ENCODE measurements around the gene FGF8.
"Not testable (repeated sequence)": the region's sequence is repeated elsewhere in the genome, so short reads cannot be mapped to it uniquely, and the experiment has no call there.

The FGF8 gene

DNA sequence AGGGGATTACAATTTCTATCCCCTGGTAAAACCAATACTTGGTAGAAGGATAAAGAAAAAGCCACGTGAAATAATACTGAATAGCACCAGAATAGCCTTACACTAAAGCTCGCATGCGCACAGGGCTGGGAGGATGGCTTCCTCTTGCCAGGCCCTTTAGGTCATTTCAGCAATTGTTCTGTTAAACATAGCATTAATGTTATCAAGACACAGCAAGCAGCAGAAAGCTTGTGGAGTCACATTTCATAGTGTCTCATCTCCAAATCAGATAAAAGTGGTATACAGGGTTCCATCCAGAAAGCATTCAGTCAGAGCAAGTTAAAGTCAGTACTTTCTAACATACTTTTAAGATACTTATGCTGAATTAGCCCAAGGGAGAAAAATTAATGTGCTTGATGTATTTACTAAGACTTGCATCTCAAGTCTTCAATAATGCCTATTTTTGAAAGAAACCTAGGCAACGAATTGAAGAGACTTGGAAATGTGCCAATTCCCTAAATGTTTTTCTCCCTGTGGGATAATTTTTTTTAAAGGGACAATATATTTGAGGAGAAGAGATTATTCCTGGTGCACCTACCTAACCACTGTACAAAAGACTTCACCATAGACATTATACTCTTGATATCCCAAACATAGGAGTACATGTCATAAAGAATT, 21.6 kb upstream of the FGF8 start:
- Histone ChIP-seq H3K4me1 (no peaks in the 10 kb centered on the region; the same call in 1 of the 2 replicates), H3K36me3 (peaks cover 89% of the 10 kb centered on the region), H3K9me3 (no peaks in the 10 kb centered on the region), H3K4me3 (ENCODE audit: low read depth, low read length) (no peak overlapping the region), H3K27me3 (no peaks in the 10 kb centered on the region)
- TF ChIP-seq, protein P1, sequence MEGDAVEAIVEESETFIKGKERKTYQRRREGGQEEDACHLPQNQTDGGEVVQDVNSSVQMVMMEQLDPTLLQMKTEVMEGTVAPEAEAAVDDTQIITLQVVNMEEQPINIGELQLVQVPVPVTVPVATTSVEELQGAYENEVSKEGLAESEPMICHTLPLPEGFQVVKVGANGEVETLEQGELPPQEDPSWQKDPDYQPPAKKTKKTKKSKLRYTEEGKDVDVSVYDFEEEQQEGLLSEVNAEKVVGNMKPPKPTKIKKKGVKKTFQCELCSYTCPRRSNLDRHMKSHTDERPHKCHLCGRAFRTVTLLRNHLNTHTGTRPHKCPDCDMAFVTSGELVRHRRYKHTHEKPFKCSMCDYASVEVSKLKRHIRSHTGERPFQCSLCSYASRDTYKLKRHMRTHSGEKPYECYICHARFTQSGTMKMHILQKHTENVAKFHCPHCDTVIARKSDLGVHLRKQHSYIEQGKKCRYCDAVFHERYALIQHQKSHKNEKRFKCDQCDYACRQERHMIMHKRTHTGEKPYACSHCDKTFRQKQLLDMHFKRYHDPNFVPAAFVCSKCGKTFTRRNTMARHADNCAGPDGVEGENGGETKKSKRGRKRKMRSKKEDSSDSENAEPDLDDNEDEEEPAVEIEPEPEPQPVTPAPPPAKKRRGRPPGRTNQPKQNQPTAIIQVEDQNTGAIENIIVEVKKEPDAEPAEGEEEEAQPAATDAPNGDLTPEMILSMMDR (IDR thresholded peaks at IDR 0.05; ENCODE audit: low read depth, low read length): no peak
- DNase-seq: no peak

DNA sequence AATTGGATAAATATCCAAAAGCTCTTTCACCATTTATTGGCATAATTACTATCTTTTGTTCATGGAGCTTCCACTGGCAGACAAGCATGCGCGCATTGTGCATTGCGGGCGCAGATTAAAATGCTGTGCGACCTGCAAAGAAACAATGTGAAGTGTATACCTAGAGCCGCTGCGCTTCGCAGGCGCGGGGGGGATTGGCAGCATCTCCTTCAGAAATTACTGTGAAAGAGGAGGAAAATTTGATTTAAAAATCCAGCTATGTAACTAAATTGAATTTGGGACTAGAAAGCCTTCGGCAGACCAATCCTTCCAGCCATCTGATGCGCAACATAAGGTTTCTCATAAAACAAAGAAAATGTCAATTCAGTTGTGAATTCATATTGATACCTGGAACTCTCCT, 17.6 kb upstream of the FGF8 start:
- Histone ChIP-seq H3K36me3 (peaks cover 93% of the 10 kb centered on the region), H3K4me3 (ENCODE audit: low read depth, low read length) (no peak overlapping the region), H3K9me3 (no peaks in the 10 kb centered on the region), H3K27me3 (no peaks in the 10 kb centered on the region), H3K4me1 (no peaks in the 10 kb centered on the region; the same call in 1 of the 2 replicates)
- TF ChIP-seq, protein P1 (IDR thresholded peaks at IDR 0.05; ENCODE audit: low read depth, low read length): no peak
- no peak for DNase-seq

DNA sequence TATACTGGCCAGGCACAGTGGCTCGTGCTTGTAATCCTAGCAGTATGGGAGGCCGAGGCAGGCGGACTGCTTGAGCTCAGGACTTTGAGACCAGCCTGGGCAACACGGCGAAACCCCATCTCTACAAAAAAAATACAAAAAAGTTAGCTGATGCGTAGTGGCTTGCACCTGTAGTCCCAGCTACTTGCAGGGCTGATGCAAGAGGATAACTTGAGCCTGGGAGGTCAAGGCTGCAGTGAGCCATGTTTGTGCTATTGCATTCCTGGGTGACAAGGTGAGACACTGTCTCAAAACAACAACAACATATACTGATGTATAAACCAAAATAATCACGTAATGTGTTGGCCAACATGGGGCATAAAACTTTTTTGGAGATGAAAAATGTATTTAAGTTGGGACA, 13.8 kb upstream of the FGF8 start:
- TF ChIP-seq, protein P1 (IDR thresholded peaks at IDR 0.05; ENCODE audit: low read depth, low read length): no peak
- Histone ChIP-seq H3K36me3 (peaks cover 75% of the 10 kb centered on the region), H3K27me3 (no peaks in the 10 kb centered on the region), H3K4me3 (ENCODE audit: low read depth, low read length) (no peak overlapping the region), H3K4me1 (peaks cover 3% of the 10 kb centered on the region; the same call in 1 of the 2 replicates), H3K9me3 (no peaks in the 10 kb centered on the region)
- no peak for DNase-seq

DNA sequence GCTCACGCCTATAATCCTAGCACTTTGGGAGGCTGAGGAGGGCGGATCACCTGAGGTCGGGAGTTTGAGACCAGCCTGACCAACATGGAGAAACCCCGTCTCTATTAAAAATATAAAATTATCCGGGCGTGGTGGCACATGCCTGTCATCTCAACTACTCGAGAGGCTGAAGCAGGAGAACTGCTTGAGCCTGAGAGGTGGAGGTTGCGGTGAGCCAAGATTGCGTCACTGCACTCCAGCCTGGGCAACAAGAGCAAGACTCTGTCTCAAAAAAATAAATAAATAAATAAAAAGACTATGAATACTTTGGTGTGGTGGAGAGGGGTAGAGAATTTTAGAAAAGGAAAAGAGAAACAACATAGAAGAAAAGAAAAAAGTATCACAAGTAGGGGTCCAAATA, 13.3 kb upstream of the FGF8 start:
- not testable (repeated sequence) for H3K9me3 ChIP-seq; H3K27me3 ChIP-seq; DNase-seq; H3K4me1 ChIP-seq; H3K4me3 ChIP-seq (ENCODE audit: low read depth, low read length)
- H3K36me3 ChIP-seq: peaks cover 70% of the 10 kb centered on the region

DNA sequence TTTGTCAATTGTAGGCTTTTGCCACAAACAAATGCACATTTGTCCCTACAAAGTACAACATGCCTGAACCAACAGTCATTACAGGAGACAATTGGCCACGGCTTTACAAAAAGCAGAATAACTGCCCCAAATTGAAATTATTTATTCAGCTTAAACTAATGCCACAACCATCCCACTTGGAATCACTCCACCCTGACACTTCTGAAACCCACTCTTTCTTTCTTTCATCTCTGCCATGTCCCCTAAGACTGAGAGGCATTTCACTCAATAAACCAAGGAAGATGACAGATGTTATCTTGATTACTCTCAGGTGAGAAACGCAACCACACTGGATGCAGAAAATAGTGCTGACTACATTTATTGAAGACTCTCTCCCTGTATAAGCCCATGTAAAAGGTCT, 9.9 kb upstream of the FGF8 start:
- peaks cover 39% of the 10 kb centered on the region for H3K36me3 ChIP-seq
- H3K9me3 ChIP-seq: no peaks in the 10 kb centered on the region
- DNase-seq: no peak
- H3K27me3 ChIP-seq: no peaks in the 10 kb centered on the region
- TF ChIP-seq, protein P1 (IDR thresholded peaks at IDR 0.05; ENCODE audit: low read depth, low read length): no peak
- no peak overlapping the region for H3K4me3 ChIP-seq (ENCODE audit: low read depth, low read length)
- H3K4me1 ChIP-seq: peaks cover 5% of the 10 kb centered on the region

DNA sequence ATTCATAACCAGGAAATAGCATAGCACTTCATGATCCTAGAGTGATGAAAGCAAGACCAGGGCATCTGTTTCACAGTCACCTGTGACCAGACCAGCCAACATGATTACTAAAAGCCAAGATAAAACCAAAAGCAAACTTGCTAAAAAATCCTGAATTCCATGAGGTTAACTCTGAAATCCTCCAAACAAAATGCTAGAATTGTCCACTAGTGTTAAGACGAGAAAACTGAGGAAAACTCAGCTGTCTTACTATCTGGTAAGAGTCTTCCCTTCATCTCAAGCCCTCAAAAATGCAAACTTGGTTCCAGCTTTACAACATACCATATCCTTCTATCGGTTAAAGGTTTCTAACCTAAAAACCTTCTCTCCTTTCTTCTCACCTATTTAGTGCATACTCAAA, 8.6 kb upstream of the FGF8 start:
- TF ChIP-seq, protein P1 (IDR thresholded peaks at IDR 0.05; ENCODE audit: low read depth, low read length): no peak
- Histone ChIP-seq H3K27me3 (no peaks in the 10 kb centered on the region), H3K4me1 (peaks cover 7% of the 10 kb centered on the region), H3K4me3 (ENCODE audit: low read depth, low read length) (no peak overlapping the region), H3K9me3 (no peaks in the 10 kb centered on the region), H3K36me3 (peaks cover 30% of the 10 kb centered on the region)
- no peak for DNase-seq

Data from BE2C (cell line).